Endothelial cell of umbilical vein (primary cell): ENCODE results near the gene RGR. TPM values are rescaled to one million over a fixed set of nuclear protein-coding genes. Genes with fewer than 3 reads are reported as not detected.

Experiments used
- BruUV-seq: library from RNA; stranded (reverse); fragments of 400-500 nt; replicated peaks from 2 replicates; lab custom pipeline; 2021; lab: Mats Ljungman, UMichigan
- CTCF ChIA-PET: fragments of 300-600, 350-600 bp; sonication (Branson Sonifier 250); formaldehyde crosslinking; loops from one replicate; lab custom pipeline; 2021; ENCODE audit warnings: antibody characterized with exemption, inconsistent platforms; lab: Charles Lee
- POLR2A ChIA-PET: fragments of 300-600, 350-600 bp; sonication (Branson Sonifier 250); formaldehyde crosslinking; loops from one replicate; lab custom pipeline; 2021; ENCODE audit warnings: antibody characterized with exemption, inconsistent platforms; lab: Charles Lee
- DNase-seq: peaks from one replicate; pipeline ENCODE4 v3.0.0-alpha.2; 2011; ENCODE audit warnings: low read depth, low spot score
- FAIRE-seq: peaks from 2 replicates; lab custom pipeline; 2011; peaks lifted over from hg19 to GRCh38; lab: Jason Lieb, UNC
- H2AFZ ChIP-seq: 2 replicates; pipeline ENCODE4 v1.6.0; 2012; ENCODE audit warnings: low read depth, low read length, control low read depth, inconsistent platforms
- H3K27ac ChIP-seq: 2 replicates; pipeline ENCODE4 v1.5.1; 2011; ENCODE audit warnings: low read depth, mild to moderate bottlenecking, control low read depth, low read length, moderate library complexity; ENCODE audit not compliant: insufficient read depth
- H3K27me3 ChIP-seq, 2 experiments: 2 replicates each; pipeline versions ENCODE4 v1.6.0 to v1.6.1; 2011; ENCODE audit warnings: low read length in 2 of 2, mixed read lengths in 1 of 2; ENCODE audit not compliant: control insufficient read depth in 2 of 2, insufficient read depth in 2 of 2
- H3K36me3 ChIP-seq, 2 experiments: 2 replicates in 1 of 2; 3 replicates in 1 of 2; pipeline ENCODE4 v1.5.1; 2011; ENCODE audit warnings: low read length in 2 of 2, mild to moderate bottlenecking in 1 of 2, moderate library complexity in 1 of 2; ENCODE audit not compliant: control insufficient read depth in 2 of 2, insufficient read depth in 2 of 2; ENCODE audit errors: extremely low read depth in 1 of 2
- H3K4me1 ChIP-seq: 3 replicates; pipeline ENCODE4 v1.5.1; 2011; ENCODE audit warnings: mild to moderate bottlenecking, low read length; ENCODE audit not compliant: control insufficient read depth, insufficient read depth; ENCODE audit errors: extremely low read depth
- H3K4me2 ChIP-seq: 2 replicates; pipeline ENCODE4 v1.6.1; 2011; ENCODE audit warnings: low read length, control low read depth, mixed read lengths; ENCODE audit not compliant: insufficient read depth
- H3K4me3 ChIP-seq, 3 experiments: fragments of 200-600 bp in 1 of 3; sonication (generic), shearing (Covaris generic) in 1 of 3; replicated peaks in 1 of 3; 2 replicates each; pipeline ENCODE4 v1.5.1; 2011 to 2016; ENCODE audit warnings: control low read depth in 3 of 3, low read length in 3 of 3, mild to moderate bottlenecking in 2 of 3, inconsistent platforms in 1 of 3, low read depth in 1 of 3, moderate library complexity in 1 of 3; ENCODE audit not compliant: insufficient read depth in 1 of 3
- H3K79me2 ChIP-seq: 2 replicates; pipeline ENCODE4 v1.6.0; 2012; ENCODE audit warnings: low read length, inconsistent platforms; ENCODE audit not compliant: control insufficient read depth, insufficient read depth
- H3K9ac ChIP-seq: replicated peaks from 2 replicates; pipeline ENCODE3; 2011; ENCODE audit warnings: low read length, control low read depth; ENCODE audit not compliant: insufficient read depth; ENCODE audit errors: extremely low read depth
- H3K9me1 ChIP-seq: replicated peaks from 3 replicates; pipeline ENCODE4 v1.6.0; 2011; ENCODE audit warnings: mild to moderate bottlenecking, low read length; ENCODE audit not compliant: control insufficient read depth, insufficient read depth; ENCODE audit errors: extremely low read depth
- H3K9me3 ChIP-seq: replicated peaks from 2 replicates; pipeline ENCODE4 v1.5.1; 2012; ENCODE audit warnings: low read length, inconsistent platforms; ENCODE audit not compliant: control insufficient read depth, insufficient read depth
- H4K20me1 ChIP-seq: replicated peaks from 2 replicates; pipeline ENCODE3; 2011; ENCODE audit warnings: mild to moderate bottlenecking, low read length; ENCODE audit not compliant: control insufficient read depth, insufficient read depth; ENCODE audit errors: extremely low read depth
- EZH2 ChIP-seq: IDR thresholded peaks from 2 replicates; pipeline ENCODE4 v1.6.1; 2012; ENCODE audit warnings: borderline replicate concordance, low read depth, mild to moderate bottlenecking, moderate library complexity, low read length, inconsistent platforms; ENCODE audit not compliant: severe bottlenecking
- FOS ChIP-seq: IDR thresholded peaks from 2 replicates; pipeline ENCODE4 v1.6.1; 2011; ENCODE audit warnings: mild to moderate bottlenecking, low read length, moderate library complexity, borderline replicate concordance; ENCODE audit not compliant: insufficient read depth
- GATA2 ChIP-seq: IDR thresholded peaks from 2 replicates; pipeline ENCODE4 v1.7.0; 2011; ENCODE audit warnings: low read depth, mild to moderate bottlenecking, moderate library complexity, mixed read lengths, low read length; ENCODE audit not compliant: insufficient read length, insufficient read depth
- JUN ChIP-seq: IDR thresholded peaks from 2 replicates; pipeline ENCODE4 v1.6.1; 2011; ENCODE audit warnings: borderline replicate concordance, low read depth; ENCODE audit not compliant: insufficient read length, insufficient read depth
- MAX ChIP-seq: IDR thresholded peaks from 2 replicates; pipeline ENCODE4 v1.6.1; 2011; ENCODE audit not compliant: insufficient read depth, insufficient read length
- MYC ChIP-seq: IDR thresholded peaks from one replicate; pipeline ENCODE4 v1.6.1; 2011; ENCODE audit warnings: mild to moderate bottlenecking, low read depth, low read length
- POLR2A ChIP-seq: IDR thresholded peaks from 2 replicates; pipeline ENCODE4 v1.6.1; 2012; ENCODE audit warnings: low read depth, mild to moderate bottlenecking, control low read depth, low read length
- POLR2AphosphoS5 ChIP-seq: IDR thresholded peaks from 2 replicates; pipeline ENCODE4 v1.6.1; 2012; ENCODE audit warnings: low read depth, mild to moderate bottlenecking, control low read depth, low read length, moderate library complexity; ENCODE audit not compliant: insufficient read depth
- dilution Hi-C: fragments of 300-500 bp; cut with MboI; formaldehyde crosslinking; loops from one replicate; pipeline ENCODE4 v1.15.0; 2019; ENCODE audit warnings: low sequenced_read_pairs; ENCODE audit not compliant: extremely low pct_ligation_motif_present
- intact Hi-C: fragments of 100-400 bp; cut with micrococcal nuclease; formaldehyde crosslinking; loops from one replicate; pipeline ENCODE4 v1.10.0; 2022
- polyA plus RNA-seq, 4 experiments: library from polyadenylated mRNA; depleted of rRNA in 3 of 4; stranded (reverse) in 3 of 4; unstranded in 1 of 4; fragments of >200 nt; gene quantifications; 2 replicates each; pipeline versions ENCODE4 v1.2.1 to v1.2.3, GENCODE V29; 2011 to 2012; ENCODE audit warnings: missing spikeins in 1 of 4
- total RNA-seq: library from RNA; stranded (reverse); gene quantifications from 2 replicates; pipeline ENCODE4 v1.2.3, GENCODE V29; 2021
- TF ChIP-seq, protein P1 (sequence below), 2 donors: IDR thresholded peaks; 1 replicate in 1 of 2; 2 replicates in 1 of 2; pipeline ENCODE4 v1.5.1; 2011; ENCODE audit warnings: low read length in 2 of 2, mild to moderate bottlenecking in 2 of 2, moderate library complexity in 2 of 2, control low read depth in 1 of 2, inconsistent platforms in 1 of 2, low read depth in 1 of 2; ENCODE audit not compliant: insufficient read depth in 1 of 2; ENCODE audit errors: extremely low read depth in 1 of 2

The RGR gene
- total and polyA plus RNA-seq, 2 donors (not counting 3 experiments of a cell fraction or from before 2014, with no cell fraction given): not detected

DNA sequence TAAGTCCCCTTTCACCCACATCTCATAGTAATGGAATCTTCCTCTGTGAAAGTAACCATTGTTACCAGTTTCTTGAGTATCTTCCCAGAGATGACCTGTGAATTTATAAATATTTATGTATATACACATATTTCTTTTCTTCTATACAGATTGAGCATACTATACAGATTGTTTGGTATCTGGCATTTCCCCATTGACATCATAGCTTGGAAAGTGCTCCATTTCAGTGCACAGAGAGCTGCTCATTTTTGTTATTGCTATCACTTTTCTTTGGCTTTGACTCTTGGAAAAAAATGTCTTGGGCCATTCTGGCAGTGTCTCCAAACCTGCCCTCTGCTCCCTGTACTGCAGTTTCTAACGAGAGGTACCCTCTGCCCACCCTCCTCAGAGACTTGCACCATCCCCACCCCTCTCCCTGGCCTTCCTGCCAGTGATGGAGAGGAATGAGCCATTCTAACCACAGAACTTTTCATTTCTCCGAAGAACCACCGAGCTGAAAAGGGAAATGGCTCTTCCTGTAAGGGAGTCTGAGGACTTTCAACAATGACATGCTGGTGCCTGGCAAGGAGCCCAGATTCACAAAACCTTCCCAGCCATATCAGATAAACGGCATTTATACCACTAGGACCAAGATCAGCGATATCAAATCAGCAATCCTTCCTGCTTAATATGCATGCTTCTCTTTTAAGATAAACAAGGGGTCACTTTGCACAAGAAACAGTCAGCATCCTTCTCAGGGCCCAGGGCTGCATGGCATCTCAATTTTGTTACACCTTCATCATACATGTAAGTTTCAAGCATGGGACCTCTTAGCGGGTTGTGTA is 63.8 kb downstream of the RGR start:
- POLR2A ChIA-PET: interaction anchor here (1.3 kb wide), 1 partner anchor 12 kb away, joined by 3 read pairs; no protein-coding TSS in a partner anchor

More for the DNA sequence above, 63.8 kb downstream of the RGR start:
- no peaks in the 10 kb centered on the region for H3K36me3 ChIP-seq
- peaks cover 35% of the 10 kb centered on the region for H3K4me1 ChIP-seq
- H4K20me1 ChIP-seq: no peaks in the 10 kb centered on the region
- no peaks in the 10 kb centered on the region for H3K9me3 ChIP-seq
- no peaks in the 10 kb centered on the region for H3K27me3 ChIP-seq
- peak overlapping the region; percentile 56 for H3K4me2 ChIP-seq
- intact Hi-C loops (loop anchor here (1.0 to 2.0 kb wide), 2 partner anchors 12 to 20 kb away; partner anchors contain the start of gene CCSER2), dilution Hi-C loops (no loop called here)
- FAIRE-seq (peak; percentile 98), DNase-seq (peak; percentile 93)
- H2AFZ ChIP-seq: peak overlapping the region; percentile 36
- H3K27ac ChIP-seq: peak overlapping the region; percentile 84
- CTCF ChIA-PET: interaction anchor here (0.7 to 3.0 kb wide), 9 partner anchors 9 to 231 kb away, joined by 3 to 20 read pairs (median 5); partner anchors contain the start of gene CCSER2
- TF ChIP-seq, protein P1, sequence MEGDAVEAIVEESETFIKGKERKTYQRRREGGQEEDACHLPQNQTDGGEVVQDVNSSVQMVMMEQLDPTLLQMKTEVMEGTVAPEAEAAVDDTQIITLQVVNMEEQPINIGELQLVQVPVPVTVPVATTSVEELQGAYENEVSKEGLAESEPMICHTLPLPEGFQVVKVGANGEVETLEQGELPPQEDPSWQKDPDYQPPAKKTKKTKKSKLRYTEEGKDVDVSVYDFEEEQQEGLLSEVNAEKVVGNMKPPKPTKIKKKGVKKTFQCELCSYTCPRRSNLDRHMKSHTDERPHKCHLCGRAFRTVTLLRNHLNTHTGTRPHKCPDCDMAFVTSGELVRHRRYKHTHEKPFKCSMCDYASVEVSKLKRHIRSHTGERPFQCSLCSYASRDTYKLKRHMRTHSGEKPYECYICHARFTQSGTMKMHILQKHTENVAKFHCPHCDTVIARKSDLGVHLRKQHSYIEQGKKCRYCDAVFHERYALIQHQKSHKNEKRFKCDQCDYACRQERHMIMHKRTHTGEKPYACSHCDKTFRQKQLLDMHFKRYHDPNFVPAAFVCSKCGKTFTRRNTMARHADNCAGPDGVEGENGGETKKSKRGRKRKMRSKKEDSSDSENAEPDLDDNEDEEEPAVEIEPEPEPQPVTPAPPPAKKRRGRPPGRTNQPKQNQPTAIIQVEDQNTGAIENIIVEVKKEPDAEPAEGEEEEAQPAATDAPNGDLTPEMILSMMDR (IDR thresholded peaks at IDR 0.05; ENCODE audit: extremely low read depth in 1 of 2, insufficient read depth in 1 of 2, low read depth in 1 of 2, low read length in 2 of 2): no peak
- TF ChIP-seq JUN (peak; percentile 32), GATA2 (peak; percentile 99), FOS (peak; percentile 41), POLR2A (no peak), POLR2AphosphoS5 (peak; percentile 78), MAX (peak; percentile 33), EZH2 (no peak), MYC (no peak)
- H3K9ac ChIP-seq: peak overlapping the region; percentile 44
- BruUV-seq: no TSS peak
- no peaks in the 10 kb centered on the region for H3K9me1 ChIP-seq
- peak overlapping the region in 1 of 3 experiments; percentile 10 for H3K4me3 ChIP-seq
- no peaks in the 10 kb centered on the region for H3K79me2 ChIP-seq

Other genes starting within 250 kb of the RGR start
- gene GHITM, start 105.5 kb upstream of the RGR start, total RNA-seq: 113 and 114 TPM in 2 replicates
- gene GHITM, start 105.5 kb upstream of the RGR start, polyA plus RNA-seq: 96.5 and 122 TPM in 2 replicates
- gene GPR15LG, start 71.3 kb upstream of the RGR start, total RNA-seq: not detected in 2 replicates
- not detected in 2 replicates for gene GPR15LG, start 71.3 kb upstream of the RGR start, polyA plus RNA-seq
- 0.14 and 0.53 TPM in 2 replicates for gene CDHR1, start 50.5 kb upstream of the RGR start, total RNA-seq
- 0.11 and 0.13 TPM in 2 replicates for gene CDHR1, start 50.5 kb upstream of the RGR start, polyA plus RNA-seq
- not detected in 2 replicates for gene LRIT2, start 19.5 kb upstream of the RGR start, total RNA-seq
- not detected in 2 replicates for gene LRIT2, start 19.5 kb upstream of the RGR start, polyA plus RNA-seq
- gene LRIT1, start 3.5 kb upstream of the RGR start, total RNA-seq: not detected in 2 replicates
- not detected in 2 replicates for gene LRIT1, start 3.5 kb upstream of the RGR start, polyA plus RNA-seq
- gene CCSER2, start 83.5 kb downstream of the RGR start, total RNA-seq: 49.3 and 50.8 TPM in 2 replicates
- gene CCSER2, start 83.5 kb downstream of the RGR start, polyA plus RNA-seq: 13.9 and 14.5 TPM in 2 replicates